PC-9 (cell line): ENCODE measurements around the gene RBMS1. TPM values are rescaled to one million over a fixed set of nuclear protein-coding genes. Genes with fewer than 3 reads are reported as not detected.

Experiments
- BruUV-seq: library from RNA; stranded (reverse); fragments of 400-500 nt; replicated peaks from 2 replicates; lab custom pipeline; 2021; lab: Mats Ljungman, UMichigan
- CTCF ChIA-PET: fragments of 300-600 bp; sonication (Branson Sonifier 250); formaldehyde crosslinking; loops from one replicate; lab custom pipeline; 2022; ENCODE audit warnings: antibody characterized with exemption; lab: Charles Lee
- POLR2A ChIA-PET: fragments of 300-600 bp; sonication (Branson Sonifier 250); formaldehyde crosslinking; loops from one replicate; lab custom pipeline; 2022; ENCODE audit warnings: antibody characterized with exemption; ENCODE audit not compliant: unreplicated experiment; lab: Charles Lee
- DNase-seq, 2 experiments: peaks; one replicate each; pipeline versions ENCODE4 v3.0.0 to v3.0.0-alpha.2; 2015 to 2022; ENCODE audit warnings: mixed read lengths in 1 of 2
- H2AFZ ChIP-seq: fragments of 200-600 bp; sonication (generic); 2 replicates; pipeline ENCODE4 v1.8.1; 2017; ENCODE audit warnings: antibody characterized with exemption
- H3F3A ChIP-seq: fragments of 200-600 bp; sonication (generic); 2 replicates; pipeline ENCODE4 v1.8.1; 2017; ENCODE audit warnings: antibody characterized with exemption, mild to moderate bottlenecking, low read depth; ENCODE audit not compliant: insufficient read depth
- H3K27ac ChIP-seq: fragments of 200-600 bp; sonication (generic); 2 replicates; pipeline ENCODE4 v1.6.1; 2016; ENCODE audit warnings: mixed run types
- H3K27me3 ChIP-seq: fragments of 200-600 bp; sonication (generic); 2 replicates; pipeline ENCODE4 v1.6.1; 2016; ENCODE audit warnings: low read depth, mixed run types; ENCODE audit not compliant: insufficient read depth
- H3K36me3 ChIP-seq: fragments of 200-600 bp; sonication (generic); 2 replicates; pipeline ENCODE4 v1.6.1; 2016; ENCODE audit warnings: low read depth, mixed run types
- H3K4me1 ChIP-seq: fragments of 200-600 bp; sonication (generic); replicated peaks from 2 replicates; pipeline ENCODE4 v1.6.1; 2016; ENCODE audit warnings: mixed run types; ENCODE audit not compliant: insufficient read depth
- H3K4me2 ChIP-seq: fragments of 200-600 bp; sonication (generic); 2 replicates; pipeline ENCODE4 v1.6.1; 2017; ENCODE audit warnings: mixed run types
- H3K4me3 ChIP-seq: fragments of 200-600 bp; sonication (generic); 2 replicates; pipeline ENCODE4 v1.6.1; 2016; ENCODE audit warnings: mixed run types
- H3K79me2 ChIP-seq: fragments of 200-600 bp; sonication (generic); 2 replicates; pipeline ENCODE4 v1.6.1; 2017; ENCODE audit warnings: low read depth, mixed run types
- H3K9me2 ChIP-seq: fragments of 200-600 bp; sonication (generic); 2 replicates; pipeline ENCODE4 v1.8.1; 2017; ENCODE audit warnings: mild to moderate bottlenecking; ENCODE audit not compliant: insufficient read depth
- H3K9me3 ChIP-seq: fragments of 200-600 bp; sonication (generic); 2 replicates; pipeline ENCODE4 v1.8.1; 2016; ENCODE audit warnings: low read depth; ENCODE audit not compliant: insufficient read depth
- H4K20me1 ChIP-seq: fragments of 200-600 bp; sonication (generic); 2 replicates; pipeline ENCODE4 v1.8.1; 2017; ENCODE audit not compliant: insufficient read depth
- EZH2 ChIP-seq: fragments of 200-600 bp; sonication (generic); IDR thresholded peaks from 2 replicates; pipeline ENCODE4 v1.8.0; 2017; ENCODE audit warnings: antibody characterized with exemption, low read depth
- intact Hi-C: fragments of 100-400 bp; cut with micrococcal nuclease; formaldehyde crosslinking; loops from one replicate; pipeline ENCODE4 v1.10.0; 2022; ENCODE audit not compliant: unreplicated experiment
- total RNA-seq: library from RNA; stranded (reverse); gene quantifications from 2 replicates; pipeline ENCODE4 v1.2.3, GENCODE V29; 2021
- TF ChIP-seq, protein P1 (sequence below): fragments of 200-600 bp; sonication (generic); conservative IDR thresholded peaks from 2 replicates; pipeline ENCODE4 v1.6.1; 2017; ENCODE audit warnings: mixed run types, antibody characterized with exemption, mild to moderate bottlenecking, moderate library complexity

The RBMS1 gene
- total RNA-seq, 1 experiment from 2014 or later, result 65.1 TPM

DNA sequence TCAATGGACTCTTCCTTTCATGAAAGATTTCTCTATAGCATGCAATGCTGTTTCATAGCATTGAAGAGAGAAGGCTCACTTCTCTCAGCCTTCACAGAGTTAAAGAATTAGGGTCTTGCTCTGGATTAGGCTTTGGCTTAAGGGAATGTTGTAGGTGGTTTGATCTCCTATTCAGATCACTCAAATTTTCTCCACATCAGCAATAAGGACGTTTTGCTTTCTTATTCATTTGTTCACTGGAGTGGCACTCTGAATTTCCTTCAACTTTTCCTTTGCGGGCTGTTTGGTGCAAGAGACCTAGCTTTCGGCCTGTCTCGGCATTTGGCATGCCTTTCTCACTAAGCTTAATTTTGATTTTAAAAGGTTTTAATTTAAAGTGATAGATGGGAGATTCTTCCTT lies 131.6 kb downstream of the RBMS1 start:
- Histone ChIP-seq H4K20me1 (no peaks in the 10 kb centered on the region; the same call in 1 of the 2 replicates), H3K9me2 (no peaks in the 10 kb centered on the region), H3K27me3 (no peaks in the 10 kb centered on the region), H3K4me2 (no peak overlapping the region), H3K9me3 (no peaks in the 10 kb centered on the region), H3K79me2 (peaks cover 48% of the 10 kb centered on the region), H3F3A (no peaks in the 10 kb centered on the region), H2AFZ (no peak overlapping the region), H3K4me3 (no peak overlapping the region), H3K27ac (no peak overlapping the region), H3K4me1 (no peaks in the 10 kb centered on the region), H3K36me3 (peaks cover 19% of the 10 kb centered on the region)
- ChIA-PET CTCF (interaction anchor here (0.6 kb wide), 1 partner anchor 25 kb away, joined by 5 read pairs; no protein-coding TSS in a partner anchor), POLR2A (no interaction called here)
- DNase-seq, result no peak
- BruUV-seq, result no TSS peak
- TF ChIP-seq, protein P1, sequence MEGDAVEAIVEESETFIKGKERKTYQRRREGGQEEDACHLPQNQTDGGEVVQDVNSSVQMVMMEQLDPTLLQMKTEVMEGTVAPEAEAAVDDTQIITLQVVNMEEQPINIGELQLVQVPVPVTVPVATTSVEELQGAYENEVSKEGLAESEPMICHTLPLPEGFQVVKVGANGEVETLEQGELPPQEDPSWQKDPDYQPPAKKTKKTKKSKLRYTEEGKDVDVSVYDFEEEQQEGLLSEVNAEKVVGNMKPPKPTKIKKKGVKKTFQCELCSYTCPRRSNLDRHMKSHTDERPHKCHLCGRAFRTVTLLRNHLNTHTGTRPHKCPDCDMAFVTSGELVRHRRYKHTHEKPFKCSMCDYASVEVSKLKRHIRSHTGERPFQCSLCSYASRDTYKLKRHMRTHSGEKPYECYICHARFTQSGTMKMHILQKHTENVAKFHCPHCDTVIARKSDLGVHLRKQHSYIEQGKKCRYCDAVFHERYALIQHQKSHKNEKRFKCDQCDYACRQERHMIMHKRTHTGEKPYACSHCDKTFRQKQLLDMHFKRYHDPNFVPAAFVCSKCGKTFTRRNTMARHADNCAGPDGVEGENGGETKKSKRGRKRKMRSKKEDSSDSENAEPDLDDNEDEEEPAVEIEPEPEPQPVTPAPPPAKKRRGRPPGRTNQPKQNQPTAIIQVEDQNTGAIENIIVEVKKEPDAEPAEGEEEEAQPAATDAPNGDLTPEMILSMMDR, result no peak
- TF ChIP-seq EZH2, result no peak
- intact Hi-C loops, result no loop called here

DNA sequence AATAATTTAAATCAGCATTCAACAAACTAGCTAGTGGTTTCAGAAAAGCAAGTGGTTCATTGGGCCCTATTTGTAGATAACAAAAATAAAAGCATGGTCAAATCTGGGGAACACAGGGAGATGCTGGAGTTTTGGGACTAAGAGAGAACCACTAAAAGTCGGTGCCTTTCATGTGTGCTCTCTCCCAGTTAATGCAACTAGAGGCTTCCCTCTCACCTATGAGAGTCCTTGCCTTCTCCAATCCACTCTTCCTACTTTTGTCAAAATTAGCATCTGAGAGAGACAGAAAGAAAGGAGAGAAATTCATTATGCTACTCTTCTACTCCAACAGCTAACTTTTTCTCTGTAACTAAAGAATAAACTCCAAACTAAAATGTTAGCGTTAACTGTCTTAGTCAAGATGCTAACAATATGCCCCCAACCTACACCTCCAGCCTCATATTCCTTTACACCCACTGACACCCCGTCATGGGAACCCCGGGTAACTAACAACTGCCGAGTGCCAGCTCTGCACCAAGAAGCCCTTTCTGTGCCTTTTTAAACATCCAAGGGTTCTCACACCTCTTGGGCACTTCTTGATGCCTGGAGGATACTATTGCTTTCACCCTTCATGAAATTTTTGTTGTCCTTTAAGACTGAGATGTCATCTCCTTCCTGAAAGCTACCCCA lies 133.4 kb downstream of the RBMS1 start:
- BruUV-seq, result no TSS peak
- CTCF ChIA-PET, result no interaction called here

DNA sequence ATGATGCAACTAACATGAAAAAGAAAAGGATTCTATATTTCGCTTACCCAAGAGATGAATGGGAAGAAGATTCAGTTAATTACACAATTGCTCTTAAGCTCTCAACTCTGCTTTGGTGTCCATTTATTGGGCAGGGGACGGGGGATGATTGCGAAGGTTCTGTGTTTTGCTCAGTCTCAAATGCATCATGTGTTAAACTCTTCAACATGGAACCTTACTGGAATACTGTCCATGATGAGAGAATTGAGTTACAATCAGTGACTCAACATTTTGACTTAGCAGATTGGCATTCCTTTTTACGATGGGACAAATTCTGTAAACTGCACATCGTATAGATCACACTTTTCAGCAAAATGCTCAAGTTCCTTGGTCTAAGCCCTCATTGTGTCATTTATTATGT lies 135.6 kb downstream of the RBMS1 start:
- no peak overlapping the region for H2AFZ ChIP-seq
- ChIA-PET CTCF (no interaction called here), POLR2A (interaction anchor here (0.7 kb wide), 1 partner anchor 866 kb away, joined by 3 read pairs; no protein-coding TSS in a partner anchor)
- no peaks in the 10 kb centered on the region for H3K9me3 ChIP-seq
- H3K27me3 ChIP-seq, result no peaks in the 10 kb centered on the region
- H4K20me1 ChIP-seq, result no peaks in the 10 kb centered on the region
- H3K4me1 ChIP-seq, result peaks cover 27% of the 10 kb centered on the region
- peaks cover 69% of the 10 kb centered on the region for H3K79me2 ChIP-seq
- peaks cover 8% of the 10 kb centered on the region; the same call in 1 of the 2 replicates for H3F3A ChIP-seq
- TF ChIP-seq, protein P1, result no peak
- no peak for TF ChIP-seq EZH2
- no peak overlapping the region for H3K4me2 ChIP-seq
- intact Hi-C loops, result loop anchor here (10.0 kb wide), 1 partner anchor 47 kb away; no protein-coding TSS in a partner anchor
- H3K36me3 ChIP-seq, result peaks cover 5% of the 10 kb centered on the region; the same call in 1 of the 2 replicates
- H3K4me3 ChIP-seq, result no peak overlapping the region
- DNase-seq, result no peak
- no TSS peak for BruUV-seq
- H3K27ac ChIP-seq, result no peak overlapping the region
- no peaks in the 10 kb centered on the region for H3K9me2 ChIP-seq

More for the DNA sequence above, 133.4 kb downstream of the RBMS1 start:
- Histone ChIP-seq H3K27me3 (no peaks in the 10 kb centered on the region), H2AFZ (no peak overlapping the region), H3K27ac (no peak overlapping the region), H3K4me3 (no peak overlapping the region), H3K4me1 (peaks cover 16% of the 10 kb centered on the region), H3K9me3 (no peaks in the 10 kb centered on the region), H3K9me2 (no peaks in the 10 kb centered on the region), H3F3A (peaks cover 8% of the 10 kb centered on the region; the same call in 1 of the 2 replicates), H3K4me2 (no peak overlapping the region), H4K20me1 (no peaks in the 10 kb centered on the region; the same call in 1 of the 2 replicates), H3K36me3 (peaks cover 7% of the 10 kb centered on the region), H3K79me2 (peaks cover 53% of the 10 kb centered on the region)
- POLR2A ChIA-PET, result no interaction called here
- TF ChIP-seq, protein P1, result no peak
- no peak for TF ChIP-seq EZH2
- intact Hi-C loops, result no loop called here
- no peak for DNase-seq
